Endodermal cell (in vitro differentiated cells): ENCODE measurements around the gene SPOCK2. TPM values are rescaled to one million over a fixed set of nuclear protein-coding genes. Genes with fewer than 3 reads are reported as not detected.

Experiments used
- DNase-seq: peaks from one replicate; pipeline ENCODE4 v3.0.0-alpha.2; 2017
- H3K27ac ChIP-seq: 2 replicates; pipeline ENCODE4 v1.5.1; 2013; ENCODE audit warnings: mild to moderate bottlenecking, low read depth, low read length, moderate library complexity
- H3K27me3 ChIP-seq: 2 replicates; pipeline ENCODE4 v1.6.1; 2013; ENCODE audit warnings: mild to moderate bottlenecking, low read length, moderate library complexity; ENCODE audit not compliant: insufficient read depth, control insufficient read depth, poor library complexity, severe bottlenecking
- H3K36me3 ChIP-seq: 2 replicates; pipeline ENCODE4 v1.7.0; 2013; ENCODE audit warnings: mild to moderate bottlenecking, low read length, moderate library complexity; ENCODE audit not compliant: control insufficient read depth, insufficient read depth
- H3K4me1 ChIP-seq: one replicate; pipeline ENCODE4 v1.7.0; 2013; ENCODE audit warnings: low read length; ENCODE audit not compliant: control insufficient read depth, insufficient read depth
- H3K4me3 ChIP-seq: 2 replicates; pipeline ENCODE4 v1.5.1; 2013; ENCODE audit warnings: mild to moderate bottlenecking, low read length, moderate library complexity
- H3K9ac ChIP-seq: 2 replicates; pipeline ENCODE4 v1.6.1; 2013; ENCODE audit warnings: mild to moderate bottlenecking, low read length, moderate library complexity; ENCODE audit not compliant: poor library complexity, severe bottlenecking; ENCODE audit errors: extremely low read depth
- H3K9me3 ChIP-seq: 2 replicates; pipeline ENCODE4 v1.6.1; 2013; ENCODE audit warnings: mild to moderate bottlenecking, low read length, moderate library complexity; ENCODE audit not compliant: control insufficient read depth
- H3K27ac Mint-ChIP-seq: 2 replicates; pipeline ENCODE4 v1.8.0; 2020; ENCODE audit warnings: mixed read lengths
- H3K27me3 Mint-ChIP-seq: 2 replicates; pipeline ENCODE4 v1.8.0; 2021; ENCODE audit warnings: mild to moderate bottlenecking, mixed read lengths; ENCODE audit not compliant: insufficient read depth
- H3K36me3 Mint-ChIP-seq: 2 replicates; pipeline ENCODE4 v1.8.0; 2020; ENCODE audit warnings: low read depth, mixed read lengths
- H3K4me1 Mint-ChIP-seq: 2 replicates; pipeline ENCODE4 v1.8.0; 2020; ENCODE audit warnings: mixed read lengths
- H3K4me3 Mint-ChIP-seq: 2 replicates; pipeline ENCODE4 v1.8.0; 2020; ENCODE audit warnings: mild to moderate bottlenecking, moderate library complexity, mixed read lengths
- H3K9me3 Mint-ChIP-seq: 2 replicates; pipeline ENCODE4 v1.8.0; 2020; ENCODE audit warnings: mild to moderate bottlenecking, mixed read lengths
- CTCF ChIP-seq: fragments of 200-600 bp; sonication (generic); conservative IDR thresholded peaks from 2 replicates; pipeline ENCODE4 v1.5.0; 2021; ENCODE audit warnings: antibody characterized with exemption, mild to moderate bottlenecking
- WGBS, 2 experiments: methylation state at CpG; one replicate each; pipeline versions ENCODE4 v1.1.5 to v1.1.7; 2013; ENCODE audit warnings: missing lambda C conversion rate in 2 of 2, mixed read lengths in 1 of 2; ENCODE audit not compliant: insufficient coverage in 1 of 2, insufficient read length in 1 of 2; 5-methylcytosine and 5-hydroxymethylcytosine counted together
- total RNA-seq, 2 donors: library from RNA; stranded (reverse); fragmentation: NEBNext Ultra II Directional in 1 of 2; extraction: Animal tissue kit (Norgen Biotek cat#: 25700) in 1 of 2; gene quantifications; 2 replicates in 1 of 2; 3 replicates in 1 of 2; pipeline ENCODE4 v1.2.1, GENCODE V29; 2021

Gene SPOCK2
- total RNA-seq, 2 donors from 2014 or later = 1.6 to 3.7 TPM

DNA sequence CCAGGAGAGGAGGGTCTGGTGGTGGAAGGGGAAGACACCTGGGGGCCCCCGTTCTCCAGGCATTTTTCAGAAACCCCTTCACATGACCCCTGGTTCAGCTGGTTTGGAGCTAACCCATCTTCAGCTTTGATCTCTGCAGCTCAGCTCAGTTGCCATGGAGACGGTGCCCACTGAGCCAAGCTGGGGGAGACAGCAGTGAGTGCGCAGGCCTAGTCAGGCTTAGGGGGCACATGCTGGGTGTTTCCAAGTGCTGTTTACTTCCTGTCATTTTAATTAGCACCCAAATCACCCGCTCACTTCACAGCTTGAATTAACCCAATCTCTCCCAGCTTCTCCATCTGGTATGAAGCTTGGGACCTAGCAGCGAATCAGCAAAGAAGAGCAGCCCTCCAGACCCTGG lies 9.0 kb downstream of the SPOCK2 start:
- Histone ChIP-seq H3K9me3 (no peaks in the 10 kb centered on the region), H3K4me3 (no peak overlapping the region), H3K27ac (no peak overlapping the region), H3K9ac (no peak overlapping the region), H3K4me1 (no peaks in the 10 kb centered on the region), H3K36me3 (no peaks in the 10 kb centered on the region), H3K27me3 (no peaks in the 10 kb centered on the region)
- Mint-ChIP-seq H3K36me3 (no peaks in the 10 kb centered on the region), H3K27ac (no peak overlapping the region), H3K4me3 (no peak overlapping the region), H3K27me3 (peaks cover 2% of the 10 kb centered on the region), H3K4me1 (peaks cover 14% of the 10 kb centered on the region), H3K9me3 (no peaks in the 10 kb centered on the region)
- no peak for DNase-seq
- 75 to 78% methylated on average over 3 to 5 of the region's 5 CpGs for WGBS, 2 experiments
- no peak for TF ChIP-seq CTCF

GRCh38 chr10:72077275-72077990 lies 10.9 kb downstream of the SPOCK2 start:
- no peaks in the 10 kb centered on the region for H3K4me1 ChIP-seq
- Mint-ChIP-seq H3K27me3 (no peaks in the 10 kb centered on the region), H3K9me3 (no peaks in the 10 kb centered on the region), H3K4me1 (peaks cover 14% of the 10 kb centered on the region), H3K36me3 (no peaks in the 10 kb centered on the region), H3K27ac (no peak overlapping the region), H3K4me3 (no peak overlapping the region)
- H3K27ac ChIP-seq = no peak overlapping the region
- H3K36me3 ChIP-seq = no peaks in the 10 kb centered on the region
- no peak for TF ChIP-seq CTCF
- no peaks in the 10 kb centered on the region for H3K27me3 ChIP-seq
- no peak for DNase-seq
- H3K9me3 ChIP-seq = no peaks in the 10 kb centered on the region
- WGBS, 2 experiments = 88 to 90% methylated on average over 10 to 20 of the region's 20 CpGs
- H3K9ac ChIP-seq = no peak overlapping the region
- H3K4me3 ChIP-seq = no peak overlapping the region

DNA sequence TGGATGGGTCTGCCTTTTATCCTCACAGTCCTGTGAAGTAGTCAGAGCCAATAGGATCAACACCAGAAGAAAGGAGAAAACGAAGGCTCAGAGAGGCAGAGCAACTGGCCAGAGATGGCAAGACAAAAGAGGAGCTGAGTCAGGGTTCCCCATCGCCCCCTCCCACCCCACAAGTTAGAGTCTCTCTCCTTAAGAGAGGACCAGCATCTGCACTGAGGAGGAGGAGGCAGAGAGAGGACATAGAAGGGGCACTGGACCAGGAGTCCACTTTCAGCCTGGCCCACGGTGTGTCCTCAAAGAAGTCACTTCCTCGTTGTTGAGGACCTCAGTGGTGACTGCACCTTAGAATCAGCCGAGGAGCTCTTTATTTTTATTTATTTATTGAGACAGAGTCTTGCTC lies 11.6 kb downstream of the SPOCK2 start:
- Histone ChIP-seq H3K4me1 (no peaks in the 10 kb centered on the region), H3K9ac (no peak overlapping the region), H3K4me3 (no peak overlapping the region), H3K36me3 (no peaks in the 10 kb centered on the region), H3K27ac (no peak overlapping the region), H3K9me3 (no peaks in the 10 kb centered on the region), H3K27me3 (no peaks in the 10 kb centered on the region)
- no peak for DNase-seq
- Mint-ChIP-seq H3K4me1 (peaks cover 14% of the 10 kb centered on the region), H3K27me3 (no peaks in the 10 kb centered on the region), H3K9me3 (no peaks in the 10 kb centered on the region), H3K27ac (no peak overlapping the region), H3K36me3 (no peaks in the 10 kb centered on the region), H3K4me3 (no peak overlapping the region)
- WGBS, 2 experiments = 57 to 70% methylated on average over 3 to 5 of the region's 5 CpGs
- TF ChIP-seq CTCF = no peak
